ENCODE measurements around the gene NRG3. TPM values are rescaled to one million over a fixed set of nuclear protein-coding genes. Genes with fewer than 3 reads are reported as not detected.

Gene NRG3
- total RNA-seq, 2 donors from 2014 or later = 0.41 TPM; not detected in 1

DNA sequence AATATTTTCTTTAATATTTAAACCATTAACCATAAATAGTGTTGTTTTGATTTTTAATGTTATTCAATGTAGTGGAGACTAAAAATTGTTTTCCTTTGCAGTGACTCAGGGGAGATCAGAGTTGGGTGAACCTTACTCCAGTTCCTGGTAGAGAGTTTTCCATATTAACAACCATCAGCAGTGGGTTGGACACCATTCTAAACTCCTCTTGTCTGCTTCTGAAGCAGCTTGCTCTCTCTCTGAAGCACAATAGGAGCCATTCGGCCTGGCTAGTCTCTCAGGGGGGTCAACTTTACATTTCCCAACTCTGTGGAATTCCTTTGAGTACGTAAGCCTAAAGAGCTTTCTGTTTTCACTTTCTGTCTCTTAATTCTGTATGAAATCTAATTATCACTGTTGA, 9.4 kb upstream of the NRG3 start:
- DNase-seq (ENCODE audit: low spot score) = no peak
- no peaks in the 10 kb centered on the region for H3K4me1 ChIP-seq (ENCODE audit: control insufficient read depth in 1 of 2, low read depth in 2 of 2)
- no peak overlapping the region for H3K4me3 ChIP-seq
- no peaks in the 10 kb centered on the region for H3K27me3 ChIP-seq (replicated peaks; ENCODE audit: insufficient read depth)
- TF ChIP-seq CTCF (IDR thresholded peaks at IDR 0.05) = no peak
- H3K9me3 ChIP-seq = no peaks in the 10 kb centered on the region
- H3K27ac ChIP-seq = no peak overlapping the region
- no peak for ATAC-seq (ENCODE audit: insufficient number of reproducible peaks, low FRiP score, low read depth)
- H3K36me3 ChIP-seq = no peaks in the 10 kb centered on the region

DNA sequence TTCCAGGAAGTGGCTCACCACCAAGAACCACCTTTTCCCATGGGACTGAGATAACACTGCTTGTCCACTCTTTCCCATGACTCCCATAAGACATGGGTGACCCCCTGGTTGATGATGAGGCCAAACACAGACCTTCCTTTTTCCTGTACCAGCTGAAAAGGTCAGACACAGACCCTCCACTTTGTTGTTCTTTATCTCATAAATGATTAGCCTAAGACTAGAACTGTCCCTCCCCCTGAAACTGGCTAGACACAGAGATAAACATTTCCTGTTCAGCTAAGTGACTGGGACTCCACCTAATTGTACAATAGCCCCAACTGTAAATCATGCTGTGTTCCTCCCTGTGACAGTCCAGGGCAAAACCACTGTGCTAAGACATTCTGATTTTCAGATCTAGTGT, 8.2 kb upstream of the NRG3 start:
- Histone ChIP-seq H3K36me3 (no peaks in the 10 kb centered on the region), H3K4me1 (ENCODE audit: control insufficient read depth in 1 of 2, low read depth in 2 of 2) (no peaks in the 10 kb centered on the region), H3K27ac (no peak overlapping the region), H3K27me3 (replicated peaks; ENCODE audit: insufficient read depth) (no peaks in the 10 kb centered on the region), H3K9me3 (no peaks in the 10 kb centered on the region), H3K4me3 (no peak overlapping the region)
- DNase-seq (ENCODE audit: low spot score) (no peak), ATAC-seq (ENCODE audit: insufficient number of reproducible peaks, low FRiP score, low read depth) (no peak)
- TF ChIP-seq CTCF (IDR thresholded peaks at IDR 0.05) = no peak

GRCh38 chr10:81870472-81870871, 4.5 kb upstream of the NRG3 start:
- no peaks in the 10 kb centered on the region for H3K9me3 ChIP-seq
- peaks cover 0 to 8% of the 10 kb centered on the region in 2 donors for H3K4me1 ChIP-seq (ENCODE audit: control insufficient read depth in 1 of 2, low read depth in 2 of 2)
- no peak overlapping the region for H3K27ac ChIP-seq
- no peak for ATAC-seq (ENCODE audit: insufficient number of reproducible peaks, low FRiP score, low read depth)
- H3K27me3 ChIP-seq (replicated peaks; ENCODE audit: insufficient read depth) = no peaks in the 10 kb centered on the region
- no peaks in the 10 kb centered on the region for H3K36me3 ChIP-seq
- no peak for TF ChIP-seq CTCF (IDR thresholded peaks at IDR 0.05)
- no peak for DNase-seq (ENCODE audit: low spot score)
- no peak overlapping the region for H3K4me3 ChIP-seq

- peaks cover 9 to 16% of the 10 kb centered on the region in 2 donors for H3K4me1 ChIP-seq (ENCODE audit: control insufficient read depth in 1 of 2, low read depth in 2 of 2)
- no peaks in the 10 kb centered on the region for H3K27me3 ChIP-seq (replicated peaks; ENCODE audit: insufficient read depth)
- no peaks in the 10 kb centered on the region for H3K36me3 ChIP-seq
- DNase-seq (ENCODE audit: low spot score) (no peak), ATAC-seq (ENCODE audit: insufficient number of reproducible peaks, low FRiP score, low read depth) (no peak)
- no peak overlapping the region for H3K4me3 ChIP-seq
- H3K9me3 ChIP-seq = no peaks in the 10 kb centered on the region
- no peak overlapping the region for H3K27ac ChIP-seq
- TF ChIP-seq CTCF (IDR thresholded peaks at IDR 0.05) = no peak
Observed at GRCh38 chr10:81871558-81871957, 3.4 kb upstream of the NRG3 start.

DNA sequence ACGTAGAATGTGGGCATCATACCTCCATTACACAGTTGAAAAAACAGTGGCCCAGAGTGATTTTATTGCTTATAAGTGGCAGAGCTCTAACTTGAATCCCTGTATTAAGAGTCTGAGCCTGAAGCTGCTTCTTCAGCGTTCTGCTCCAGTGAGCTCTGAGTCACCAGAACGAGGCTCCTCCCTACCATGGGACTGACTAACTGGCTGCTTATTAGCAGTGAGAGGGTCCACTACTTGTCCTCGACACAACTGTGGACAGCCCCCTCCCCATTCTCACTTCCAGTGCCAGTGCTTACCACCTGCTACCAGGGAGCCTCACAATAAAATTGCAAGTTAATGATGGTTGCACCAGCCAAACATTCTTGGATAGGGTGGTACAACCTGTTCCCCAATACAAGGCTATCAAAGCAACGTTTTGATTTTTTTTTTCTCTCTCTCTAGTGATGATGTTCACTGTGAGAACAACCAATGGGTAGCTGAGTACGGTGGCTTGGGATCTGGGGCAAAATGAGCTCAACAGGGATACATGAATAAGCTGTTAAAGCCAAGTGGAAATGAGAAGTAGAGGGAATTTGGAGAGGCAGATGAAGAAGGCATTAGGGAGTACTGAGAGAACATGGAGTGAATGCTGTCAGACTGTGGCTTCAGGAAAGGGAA, 2.7 kb upstream of the NRG3 start:
- TF ChIP-seq CTCF (IDR thresholded peaks at IDR 0.05) = no peak
- DNase-seq (ENCODE audit: low spot score) (no peak), ATAC-seq (ENCODE audit: insufficient number of reproducible peaks, low FRiP score, low read depth) (no peak)
- no peaks in the 10 kb centered on the region for H3K36me3 ChIP-seq
- H3K4me1 ChIP-seq (ENCODE audit: control insufficient read depth in 1 of 2, low read depth in 2 of 2) = peaks cover 9 to 16% of the 10 kb centered on the region in 2 donors
- no peaks in the 10 kb centered on the region for H3K27me3 ChIP-seq (replicated peaks; ENCODE audit: insufficient read depth)
- H3K27ac ChIP-seq = no peak overlapping the region
- H3K4me3 ChIP-seq = no peak overlapping the region
- H3K9me3 ChIP-seq = no peaks in the 10 kb centered on the region

Measured in thoracic aorta (tissue), 2 donors.